Caco-2 (cell line): ENCODE results near the gene TNS1. TPM values are rescaled to one million over a fixed set of nuclear protein-coding genes. Genes with fewer than 3 reads are reported as not detected.

Experiments
- BruUV-seq: library from RNA; stranded (reverse); fragments of 400-500 nt; replicated peaks from 2 replicates; lab custom pipeline; 2021; lab: Mats Ljungman, UMichigan
- CTCF ChIA-PET: fragments of 300-600 bp; sonication (Branson Sonifier 250); formaldehyde crosslinking; loops from one replicate; lab custom pipeline; 2022; ENCODE audit warnings: antibody characterized with exemption; lab: Charles Lee
- POLR2A ChIA-PET: fragments of 300-600 bp; sonication (Branson Sonifier 250); formaldehyde crosslinking; loops from one replicate; lab custom pipeline; 2022; ENCODE audit warnings: antibody characterized with exemption; lab: Charles Lee
- DNase-seq, 2 experiments: peaks; one replicate each; pipeline versions ENCODE4 v3.0.0 to v3.0.0-alpha.2; 2020 to 2022
- H3K27me3 ChIP-seq: replicated peaks from 2 replicates; pipeline ENCODE4 v1.6.0; 2011; ENCODE audit warnings: low read length; ENCODE audit not compliant: control insufficient read depth, insufficient read depth
- H3K36me3 ChIP-seq: 2 replicates; pipeline ENCODE4 v1.5.1; 2011; ENCODE audit warnings: low read length; ENCODE audit not compliant: control insufficient read depth, insufficient read depth
- H3K4me1 ChIP-seq: fragments of 250-450 bp; sonication (Bioruptor Pico); 2 replicates; pipeline ENCODE4 v1.5.1; 2020; ENCODE audit warnings: mild to moderate bottlenecking
- H3K4me3 ChIP-seq: 2 replicates; pipeline ENCODE4 v1.5.1; 2011; ENCODE audit warnings: low read depth, mild to moderate bottlenecking, control low read depth, low read length
- H3K9me3 ChIP-seq: fragments of 250-450 bp; sonication (Bioruptor Pico); 2 replicates; pipeline ENCODE4 v1.5.1; 2020; ENCODE audit warnings: mild to moderate bottlenecking, moderate library complexity
- H3K27ac Mint-ChIP-seq: one replicate; pipeline ENCODE4 v1.8.0; 2022; ENCODE audit warnings: mixed read lengths; ENCODE audit not compliant: unreplicated experiment
- H3K27me3 Mint-ChIP-seq: one replicate; pipeline ENCODE4 v1.8.0; 2022; ENCODE audit warnings: mixed read lengths; ENCODE audit not compliant: insufficient read depth, unreplicated experiment
- H3K36me3 Mint-ChIP-seq: one replicate; pipeline ENCODE4 v1.8.0; 2022; ENCODE audit warnings: mild to moderate bottlenecking, mixed read lengths; ENCODE audit not compliant: insufficient read depth, unreplicated experiment
- H3K4me1 Mint-ChIP-seq: one replicate; pipeline ENCODE4 v1.8.0; 2022; ENCODE audit warnings: low read depth, mixed read lengths; ENCODE audit not compliant: unreplicated experiment
- H3K4me3 Mint-ChIP-seq: one replicate; pipeline ENCODE4 v1.8.0; 2022; ENCODE audit warnings: mild to moderate bottlenecking, moderate library complexity, mixed read lengths; ENCODE audit not compliant: unreplicated experiment
- H3K9me3 Mint-ChIP-seq: one replicate; pipeline ENCODE4 v1.8.0; 2022; ENCODE audit warnings: mixed read lengths; ENCODE audit not compliant: unreplicated experiment
- CTCF ChIP-seq, 2 experiments: fragments of 200-600 bp in 1 of 2; IDR thresholded peaks; 1 replicate in 1 of 2; 2 replicates in 1 of 2; pipeline versions ENCODE4 v1.5.1 to v1.8.0; 2011 to 2022; ENCODE audit warnings: antibody characterized with exemption in 1 of 2, control low read depth in 1 of 2, inconsistent platforms in 1 of 2, low read depth in 1 of 2, low read length in 1 of 2, mild to moderate bottlenecking in 1 of 2, moderate library complexity in 1 of 2; ENCODE audit not compliant: insufficient read depth in 1 of 2, severe bottlenecking in 1 of 2, unreplicated experiment in 1 of 2
- intact Hi-C: fragments of 100-400 bp; cut with micrococcal nuclease; formaldehyde crosslinking; loops from one replicate; pipeline ENCODE4 v1.10.0; 2022; ENCODE audit not compliant: unreplicated experiment
- total RNA-seq: library from RNA; stranded (reverse); gene quantifications from 2 replicates; pipeline ENCODE4 v1.2.3, GENCODE V29; 2022

Gene TNS1
- total RNA-seq, 1 experiment from 2014 or later = 16.1 TPM

GRCh38 chr2:217912098-217913024 is 90.4 kb downstream of the TNS1 start:
- Mint-ChIP-seq H3K4me1 (no peaks in the 10 kb centered on the region), H3K27ac (no peak overlapping the region), H3K36me3 (no peaks in the 10 kb centered on the region), H3K9me3 (no peaks in the 10 kb centered on the region), H3K27me3 (no peaks in the 10 kb centered on the region), H3K4me3 (no peak overlapping the region)
- H3K9me3 ChIP-seq = no peaks in the 10 kb centered on the region
- ChIA-PET CTCF (no interaction called here), POLR2A (no interaction called here)
- intact Hi-C loops = no loop called here
- no TSS peak for BruUV-seq
- no peak for TF ChIP-seq CTCF (IDR thresholded peaks at IDR 0.05; ENCODE audit: insufficient read depth in 1 of 2, low read depth in 1 of 2, low read length in 1 of 2, severe bottlenecking in 1 of 2, unreplicated experiment in 1 of 2)
- no peaks in the 10 kb centered on the region for H3K4me1 ChIP-seq
- no peaks in the 10 kb centered on the region for H3K36me3 ChIP-seq
- H3K27me3 ChIP-seq = no peaks in the 10 kb centered on the region
- no peak for DNase-seq
- no peak overlapping the region for H3K4me3 ChIP-seq

- Histone ChIP-seq H3K9me3 (no peaks in the 10 kb centered on the region), H3K27me3 (no peaks in the 10 kb centered on the region), H3K4me3 (no peak overlapping the region), H3K4me1 (no peaks in the 10 kb centered on the region), H3K36me3 (no peaks in the 10 kb centered on the region)
- POLR2A ChIA-PET = no interaction called here
- no peaks in the 10 kb centered on the region for H3K36me3 Mint-ChIP-seq
- no peaks in the 10 kb centered on the region for H3K9me3 Mint-ChIP-seq
- intact Hi-C loops = no loop called here
- no peak for DNase-seq
- TF ChIP-seq CTCF (IDR thresholded peaks at IDR 0.05; ENCODE audit: insufficient read depth in 1 of 2, low read depth in 1 of 2, low read length in 1 of 2, severe bottlenecking in 1 of 2, unreplicated experiment in 1 of 2) = no peak
- H3K4me3 Mint-ChIP-seq = no peak overlapping the region
- no peaks in the 10 kb centered on the region for H3K27me3 Mint-ChIP-seq
- no peak overlapping the region for H3K27ac Mint-ChIP-seq
- BruUV-seq = no TSS peak
- no peaks in the 10 kb centered on the region for H3K4me1 Mint-ChIP-seq
- CTCF ChIA-PET = no interaction called here
Observed at GRCh38 chr2:217911283-217912097, 91.3 kb downstream of the TNS1 start.

- DNase-seq = no peak
- Histone ChIP-seq H3K27me3 (no peaks in the 10 kb centered on the region), H3K4me1 (no peaks in the 10 kb centered on the region), H3K9me3 (no peaks in the 10 kb centered on the region), H3K36me3 (no peaks in the 10 kb centered on the region), H3K4me3 (no peak overlapping the region)
- Mint-ChIP-seq H3K9me3 (no peaks in the 10 kb centered on the region), H3K27ac (no peak overlapping the region), H3K4me1 (no peaks in the 10 kb centered on the region), H3K36me3 (no peaks in the 10 kb centered on the region), H3K27me3 (no peaks in the 10 kb centered on the region), H3K4me3 (no peak overlapping the region)
- CTCF ChIA-PET = no interaction called here
- no peak for TF ChIP-seq CTCF (IDR thresholded peaks at IDR 0.05; ENCODE audit: insufficient read depth in 1 of 2, low read depth in 1 of 2, low read length in 1 of 2, severe bottlenecking in 1 of 2, unreplicated experiment in 1 of 2)
- no TSS peak for BruUV-seq
- POLR2A ChIA-PET = no interaction called here
- intact Hi-C loops = no loop called here
Observed at GRCh38 chr2:217910875-217911212, 92.0 kb downstream of the TNS1 start.
